ENCODE data around the gene HERPUD2.

DNA sequence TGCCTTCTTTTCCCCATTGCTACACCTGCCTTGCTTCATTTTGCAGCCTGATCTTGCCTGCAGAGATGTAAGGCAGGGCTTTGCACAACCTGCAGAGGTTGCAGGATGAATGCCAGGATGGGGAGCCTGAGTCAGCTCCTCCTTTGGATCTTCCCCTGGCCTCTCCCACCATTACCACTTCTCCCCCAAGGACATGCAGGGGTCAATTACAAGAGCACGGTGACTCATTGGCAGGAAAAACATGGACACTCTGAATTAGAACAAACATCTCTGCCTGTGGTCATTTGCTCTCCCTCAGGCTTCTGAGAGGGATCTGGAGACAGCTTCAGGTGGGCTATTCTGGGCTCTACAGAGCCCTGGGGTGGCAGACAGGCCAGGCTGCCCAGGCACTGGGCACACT is 89.2 kb downstream of the HERPUD2 start:
- TF ChIP-seq CTCF (IDR thresholded peaks at IDR 0.05; ENCODE audit: insufficient read depth, low read length, poor library complexity, severe bottlenecking), result no peak
- no peak for TF ChIP-seq EZH2phosphoT487 (conservative IDR thresholded peaks at IDR 0.05; ENCODE audit: low read length)
